WTC11 (cell line): Measurements from ENCODE around the gene DISC1.

ENCODE experiments used
- ARID4B ChIP-seq: sonication (generic); formaldehyde crosslinking; IDR thresholded peaks from 2 replicates; pipeline ENCODE4 v1.8.0; 2023; ENCODE audit warnings: missing genetic modification reagents, mild to moderate bottlenecking, borderline replicate concordance
- ATF1 ChIP-seq: sonication (generic); formaldehyde crosslinking; IDR thresholded peaks from 2 replicates; pipeline ENCODE4 v1.8.1; 2023; ENCODE audit warnings: mild to moderate bottlenecking, moderate library complexity, missing genetic modification reagents
- CDX4 ChIP-seq: fragments of 250-450 bp; sonication (Bioruptor Pico); IDR thresholded peaks from 2 replicates; pipeline ENCODE4 v1.9.0; 2021; ENCODE audit warnings: moderate library complexity, mild to moderate bottlenecking, inconsistent platforms, borderline replicate concordance
- CTCF ChIP-seq: fragments of 200-600 bp; IDR thresholded peaks from 2 replicates; pipeline ENCODE4 v1.8.0; 2022; ENCODE audit warnings: antibody characterized with exemption
- IRF1 ChIP-seq: sonication (generic); formaldehyde crosslinking; IDR thresholded peaks from 2 replicates; pipeline ENCODE4 v1.8.0; 2023; ENCODE audit warnings: missing genetic modification reagents
- NR2C2 ChIP-seq: sonication (generic); formaldehyde crosslinking; IDR thresholded peaks from 2 replicates; pipeline ENCODE4 v1.8.0; 2022; ENCODE audit warnings: mild to moderate bottlenecking, missing genetic modification reagents
- TP53 ChIP-seq: sonication (generic); formaldehyde crosslinking; IDR thresholded peaks from 2 replicates; pipeline ENCODE4 v1.8.1; 2023; ENCODE audit warnings: mild to moderate bottlenecking, missing genetic modification reagents
- USF2 ChIP-seq: sonication (generic); formaldehyde crosslinking; IDR thresholded peaks from 2 replicates; pipeline ENCODE4 v1.8.1; 2023; ENCODE audit warnings: mild to moderate bottlenecking, missing genetic modification reagents, moderate library complexity
- ZNF423 ChIP-seq: fragments of 250-450 bp; sonication (Bioruptor Pico); IDR thresholded peaks from 2 replicates; pipeline ENCODE4 v2.1.2; 2022; ENCODE audit warnings: mild to moderate bottlenecking, moderate library complexity

DNA sequence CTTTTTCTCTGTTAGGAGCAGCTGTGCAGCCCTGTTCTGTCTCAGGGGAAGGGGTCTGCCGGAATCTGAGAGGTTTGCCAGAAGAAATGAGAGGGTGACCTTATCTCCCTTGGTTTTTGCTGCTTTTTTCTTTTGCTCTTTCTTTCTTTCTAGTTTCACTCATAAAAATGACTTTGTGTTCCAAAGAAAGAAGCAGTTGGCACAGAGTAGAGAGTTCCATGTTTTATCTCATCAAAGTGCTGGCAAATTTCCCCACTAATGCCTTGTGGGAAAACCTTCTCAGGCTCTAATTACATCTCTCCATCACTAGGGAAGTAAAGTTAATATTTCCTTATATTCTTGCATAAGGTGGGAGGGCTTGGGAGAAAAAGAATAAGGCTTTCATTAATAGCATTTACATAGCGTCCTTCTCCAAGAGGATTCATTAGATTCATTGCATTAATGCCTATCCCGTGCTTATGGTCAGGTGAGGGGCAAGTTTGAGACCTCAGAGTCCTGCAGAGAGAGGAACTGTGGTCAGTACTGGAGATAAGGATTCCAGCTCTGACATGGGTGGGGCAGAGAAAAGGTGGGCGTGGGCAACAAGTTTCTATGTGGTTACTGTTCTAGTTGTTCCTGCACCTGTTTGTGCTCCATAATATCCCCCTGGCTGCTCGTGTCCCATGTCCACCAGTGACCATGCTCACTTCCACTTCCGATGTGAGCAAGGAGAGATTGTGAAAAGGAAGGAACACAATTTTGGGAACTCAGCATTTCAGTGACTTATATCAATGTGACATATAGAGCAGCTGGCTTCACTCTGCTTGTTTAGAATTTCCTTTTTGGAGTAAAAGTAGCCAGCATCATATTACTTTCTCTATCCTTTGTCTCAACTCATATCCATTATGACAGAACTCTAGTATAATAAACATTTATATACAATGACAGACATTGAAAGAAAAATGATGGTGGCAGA, 79.5 kb downstream of the DISC1 start:
- no peak for TF ChIP-seq CTCF
- no peak for TF ChIP-seq IRF1 (CRISPR knock-in tag)
- no peak for TF ChIP-seq ZNF423
- no peak for TF ChIP-seq USF2 (CRISPR knock-in tag)
- TF ChIP-seq NR2C2, result no peak
- TF ChIP-seq ARID4B, result no peak
- no peak for TF ChIP-seq TP53
- no peak for TF ChIP-seq ATF1 (CRISPR knock-in tag)
- TF ChIP-seq CDX4 (CRISPR knock-in tag), result no peak
